ENCODE results near the gene EXO1.
"Not testable (repeated sequence)": the region's sequence is repeated elsewhere in the genome, so short reads cannot be mapped to it uniquely, and the experiment has no call there.

EXO1 gene

GRCh38 chr1:241837416-241837815 is 10.6 kb upstream of the EXO1 start:
- DNase-seq = no peak

DNA sequence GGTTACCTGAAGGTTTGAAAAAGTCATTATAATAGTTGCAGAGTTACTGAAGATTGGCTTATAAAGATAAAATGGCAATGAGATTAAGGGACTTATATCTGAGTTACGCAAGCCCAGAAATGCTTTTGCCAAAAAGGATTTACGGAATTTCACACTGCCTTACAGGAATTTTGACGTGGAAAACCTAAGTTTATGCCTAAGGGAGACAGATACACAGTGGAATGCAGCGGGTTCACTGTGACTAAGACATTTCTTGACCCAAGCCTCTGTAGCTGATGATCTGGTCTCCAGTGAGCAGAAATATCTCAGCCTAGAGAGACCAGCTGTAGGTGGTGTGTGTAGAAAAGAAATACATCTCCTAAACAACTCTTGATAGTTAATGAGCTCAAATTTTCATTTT is 10.1 kb upstream of the EXO1 start:
- no peak for DNase-seq

DNA sequence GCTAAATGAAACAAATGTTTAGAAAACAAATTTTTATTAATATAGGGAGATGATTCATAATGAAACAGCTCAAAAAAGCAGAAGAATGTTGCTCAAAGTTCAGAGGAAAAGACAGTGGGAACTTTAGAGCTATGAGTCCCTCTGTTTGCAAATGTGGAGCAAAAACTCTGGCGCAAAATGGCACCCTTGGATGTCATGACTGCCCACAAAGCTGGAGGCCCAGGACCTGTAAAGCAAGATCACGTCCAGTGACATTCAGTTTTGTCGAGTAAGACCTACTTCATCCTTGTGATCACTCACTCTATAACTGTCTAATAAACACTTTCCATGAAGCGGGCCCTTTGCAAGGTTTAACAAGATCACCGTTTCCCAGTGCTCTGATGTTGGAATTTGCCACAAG is 9.1 kb upstream of the EXO1 start:
- no peak for DNase-seq

GRCh38 chr1:241839369-241839979 is 8.5 kb upstream of the EXO1 start:
- DNase-seq = no peak

DNA sequence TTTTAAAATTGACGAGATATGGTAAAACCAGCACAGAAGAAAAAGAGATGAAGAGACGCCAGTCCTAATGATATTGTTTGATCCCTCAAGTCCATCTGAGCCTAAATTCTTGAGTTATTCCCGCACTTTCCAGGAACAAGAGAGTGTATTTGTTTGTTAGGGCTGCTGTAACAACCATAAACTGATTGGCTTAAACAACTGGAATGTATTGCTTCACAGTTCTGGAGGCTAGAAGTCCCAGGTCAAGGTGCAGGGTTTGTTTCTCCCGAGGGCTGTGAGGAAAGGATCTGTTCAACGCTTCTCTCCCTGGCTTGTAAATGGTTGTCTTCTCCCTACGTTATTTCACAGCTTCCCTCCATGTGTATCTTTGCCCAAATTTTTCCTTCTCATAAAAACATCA is 7.8 kb upstream of the EXO1 start:
- no peak for DNase-seq

DNA sequence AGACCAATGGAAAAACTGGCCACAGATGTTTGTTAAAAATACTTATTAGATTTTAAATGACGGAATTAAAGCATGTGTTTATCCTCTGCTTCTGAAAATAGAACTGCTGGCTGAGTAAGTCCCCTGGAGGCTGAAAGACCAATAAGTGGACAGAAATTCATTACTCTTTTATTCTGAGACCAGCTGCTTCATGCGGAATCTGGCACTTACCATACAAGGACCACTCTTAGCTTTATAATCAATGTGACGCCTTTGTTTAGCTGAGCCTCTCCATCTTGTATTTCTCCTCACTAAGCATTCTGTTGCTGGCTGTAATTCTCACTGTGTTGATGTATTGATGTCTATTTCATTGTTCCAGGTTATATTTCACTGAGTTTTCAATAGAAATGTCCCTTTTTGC is 6.3 kb upstream of the EXO1 start:
- DNase-seq = no peak

DNA sequence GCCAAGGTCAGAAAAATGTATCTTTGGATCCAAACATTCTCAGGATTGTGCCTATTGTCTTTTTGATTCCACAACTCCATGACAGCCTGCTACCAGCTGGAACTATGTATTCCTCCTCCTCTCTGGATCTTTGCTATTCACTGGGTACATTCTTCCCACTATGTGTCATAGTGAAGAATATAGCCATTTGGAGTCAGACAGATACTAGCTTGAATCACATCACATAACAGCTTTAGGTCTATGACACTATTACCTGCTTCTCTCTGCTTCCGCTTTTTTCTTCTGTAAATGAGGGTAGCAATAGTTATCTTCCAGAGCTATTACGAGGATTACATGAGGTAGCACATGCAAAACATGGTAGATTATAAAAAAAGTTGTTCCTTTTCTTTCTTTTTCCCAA is 5.4 kb upstream of the EXO1 start:
- no peak for DNase-seq

DNA sequence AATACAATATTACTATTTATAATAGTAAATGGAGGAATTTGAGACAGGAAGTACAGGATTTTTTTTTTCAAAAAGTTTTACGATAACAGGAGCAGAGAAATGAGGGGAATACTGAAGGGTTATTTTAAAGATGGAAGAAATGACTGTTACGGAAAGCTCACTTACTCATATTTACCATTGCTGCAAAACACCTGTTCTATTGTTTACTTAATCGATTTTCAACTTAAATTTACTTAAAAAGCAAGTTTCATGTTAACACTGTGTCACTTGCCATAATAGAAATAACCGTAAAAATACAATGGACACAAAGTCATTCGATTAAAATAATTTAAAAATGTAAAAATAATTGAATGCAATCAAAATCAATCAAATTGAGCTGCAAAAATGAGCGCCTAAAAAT is 3.4 kb upstream of the EXO1 start:
- DNase-seq = peak; percentile 37

- DNase-seq = no peak
Observed at GRCh38 chr1:241846375-241846774, 1.6 kb upstream of the EXO1 start.

GRCh38 chr1:241846862-241847539 is 1.0 kb upstream of the EXO1 start:
- DNase-seq = no peak

- no peak for DNase-seq
Observed at GRCh38 chr1:241847540-241847795, 536 bp upstream of the EXO1 start.

DNA sequence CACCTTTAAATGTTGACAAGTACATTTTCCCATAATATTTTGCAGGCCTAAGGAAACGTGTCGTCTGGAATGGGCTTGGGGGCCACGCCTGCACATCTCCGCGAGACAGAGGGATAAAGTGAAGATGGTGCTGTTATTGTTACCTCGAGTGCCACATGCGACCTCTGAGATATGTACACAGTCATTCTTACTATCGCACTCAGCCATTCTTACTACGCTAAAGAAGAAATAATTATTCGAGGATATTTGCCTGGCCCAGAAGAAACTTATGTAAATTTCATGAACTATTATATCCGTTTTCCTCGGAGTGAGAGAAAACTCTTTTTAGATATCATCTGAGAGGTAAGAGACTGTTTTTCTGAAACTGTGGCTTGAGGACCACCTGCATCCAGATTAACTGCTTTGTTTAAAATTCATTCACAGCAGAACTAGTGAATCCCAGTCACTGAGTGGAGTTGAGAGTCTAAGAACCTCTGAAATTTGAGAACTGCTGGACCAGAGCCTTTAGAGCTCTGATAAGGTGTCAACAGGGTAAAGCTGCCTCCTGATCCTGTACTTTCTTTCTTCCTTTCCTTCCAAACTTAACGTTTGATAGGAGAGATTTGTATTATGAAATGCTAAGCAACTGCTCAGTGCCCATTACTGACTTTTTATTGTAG is 811 bp downstream of the EXO1 start:
- no peak for DNase-seq

GRCh38 chr1:241849345-241849695 is 1.3 kb downstream of the EXO1 start:
- DNase-seq = no peak

DNA sequence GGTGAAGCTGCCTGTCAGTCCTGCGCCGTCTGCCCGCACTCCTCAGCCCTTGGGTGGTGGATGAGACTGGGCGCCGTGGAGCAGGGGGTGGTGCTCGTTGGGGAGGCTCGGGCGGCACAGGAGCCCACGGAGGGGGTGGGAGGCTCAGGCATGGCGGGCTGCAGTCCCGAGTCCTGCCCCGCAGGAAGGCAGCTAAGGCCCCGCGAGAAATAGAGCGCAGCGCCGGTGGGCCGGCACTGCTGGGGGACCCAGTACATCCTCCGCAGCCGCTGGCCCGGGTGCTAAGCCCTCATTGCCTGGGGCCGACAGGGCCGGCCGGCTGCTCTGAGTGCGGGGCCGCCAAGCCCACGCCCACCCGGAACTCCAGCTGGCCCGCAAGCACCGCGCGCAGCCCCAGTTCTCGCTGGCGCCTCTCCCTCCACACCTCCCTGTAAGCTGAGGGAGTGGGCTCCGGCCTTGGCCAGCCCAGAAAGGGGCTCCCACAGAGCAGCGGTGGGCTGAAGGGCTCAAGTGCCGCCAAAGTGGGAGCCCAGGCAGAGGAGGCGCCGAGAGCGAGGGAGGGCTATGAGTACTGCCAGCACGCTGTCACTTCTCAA is 7.6 kb downstream of the EXO1 start:
- DNase-seq = not testable (repeated sequence)

- DNase-seq = no peak
Observed at GRCh38 chr1:241857131-241857530, 9.1 kb downstream of the EXO1 start.

- DNase-seq = no peak
Observed at GRCh38 chr1:241860922-241861321, 12.9 kb downstream of the EXO1 start.

GRCh38 chr1:241869022-241869421 is 21.0 kb downstream of the EXO1 start:
- DNase-seq = no peak

- no peak for DNase-seq
Observed at GRCh38 chr1:241870336-241870735, 22.3 kb downstream of the EXO1 start.

- no peak for DNase-seq
Observed at GRCh38 chr1:241870746-241871430, 22.9 kb downstream of the EXO1 start.

- DNase-seq = no peak
Observed at GRCh38 chr1:241881440-241881839, 33.4 kb downstream of the EXO1 start.

GRCh38 chr1:241883159-241883558 is 35.2 kb downstream of the EXO1 start:
- DNase-seq = no peak

- DNase-seq = no peak
Observed at GRCh38 chr1:241888232-241888631, 40.2 kb downstream of the EXO1 start.

GRCh38 chr1:241891296-241891695 is 43.3 kb downstream of the EXO1 start:
- no peak for DNase-seq

DNA sequence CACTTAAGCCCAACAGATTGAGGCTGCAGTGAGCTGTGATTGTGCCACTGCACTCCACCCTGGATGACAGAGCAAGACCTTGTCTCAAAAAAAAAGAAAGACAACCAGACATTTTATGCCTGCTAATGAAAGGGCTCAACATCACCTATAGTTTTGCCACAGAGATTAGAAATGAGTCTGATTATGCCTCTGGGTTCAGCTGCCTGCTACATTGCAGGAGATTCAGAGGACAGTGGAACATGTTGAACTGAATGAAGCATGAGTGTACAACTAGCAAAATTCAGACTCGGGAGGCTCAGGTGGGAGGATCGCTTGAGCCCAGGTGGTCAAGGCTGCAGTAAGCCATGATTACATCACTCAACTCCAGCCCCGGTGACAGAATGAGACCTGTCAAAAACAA is 46.0 kb downstream of the EXO1 start:
- DNase-seq = no peak
